ENCODE results near the gene NAA20.

Gene NAA20

GRCh38 chr20:20017001-20017843 is at the start of gene NAA20:
NAA20 (plus strand) TSS chr20:20017362; CDS start chr20:20017397, 35 bp downstream.
- DNase-seq (ENCODE audit: low read depth): peak; percentile 85

- DNase-seq (ENCODE audit: low read depth): no peak
Observed at GRCh38 chr20:19967445-19967844, 49.7 kb upstream of the NAA20 start.

- no peak for DNase-seq (ENCODE audit: low read depth)
Observed at GRCh38 chr20:19968028-19968427, 49.1 kb upstream of the NAA20 start.

- DNase-seq (ENCODE audit: low read depth): no peak
Observed at GRCh38 chr20:19968466-19969073, 48.6 kb upstream of the NAA20 start.

DNA sequence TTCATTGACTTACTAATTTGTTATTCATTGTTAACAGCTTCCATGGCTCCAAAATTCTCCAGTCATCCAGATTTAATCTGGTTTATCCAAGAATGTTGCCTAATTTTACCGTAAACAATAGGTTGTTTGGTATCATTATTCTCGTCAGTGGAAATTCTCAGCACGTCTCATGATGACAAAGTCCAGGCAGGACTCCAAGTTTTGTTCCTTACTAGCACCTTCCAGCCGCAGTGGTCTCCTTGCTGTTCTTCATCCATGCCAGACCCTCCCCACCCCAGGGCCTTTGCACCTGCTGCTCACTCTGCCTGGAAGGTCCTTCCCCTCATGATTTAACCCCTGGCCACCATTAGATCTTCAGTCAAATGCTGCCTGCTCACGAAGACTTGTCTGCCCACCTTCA is 48.1 kb upstream of the NAA20 start:
- DNase-seq (ENCODE audit: low read depth): no peak

DNA sequence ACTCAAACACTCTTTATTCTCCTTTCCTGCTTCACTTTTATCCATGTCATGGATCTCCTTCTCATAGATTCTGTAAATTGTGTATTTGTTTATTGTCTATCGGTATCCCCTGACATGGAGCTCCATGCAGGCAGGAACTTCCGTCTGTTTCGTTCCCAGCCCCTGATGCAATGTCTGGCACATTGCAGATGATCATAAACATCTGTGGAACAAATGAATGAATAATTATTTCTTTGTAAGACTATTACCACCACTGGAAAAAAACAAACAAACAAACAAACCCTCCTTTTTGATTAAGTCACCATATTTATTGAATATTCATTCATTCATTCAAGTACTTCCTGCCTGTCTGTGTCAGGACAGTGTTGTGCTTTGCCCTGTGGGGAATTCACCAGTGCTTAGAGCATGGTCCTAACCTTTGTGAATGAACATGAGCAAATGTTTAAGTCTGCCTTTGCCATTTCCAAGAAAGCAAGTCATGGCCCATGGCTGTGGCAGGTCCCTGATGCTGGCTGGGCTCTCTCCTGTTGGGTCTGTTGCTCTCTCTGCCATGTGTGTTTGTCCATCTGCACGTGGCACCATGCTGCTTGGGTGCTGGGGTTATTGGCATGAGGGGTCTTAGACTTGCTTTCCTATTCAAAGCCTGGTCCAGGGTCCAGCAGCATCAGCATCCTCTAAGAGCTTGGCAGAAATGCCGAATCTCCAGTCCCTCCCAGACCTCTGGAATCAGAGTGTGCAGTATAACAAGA is 47.5 kb upstream of the NAA20 start:
- no peak for DNase-seq (ENCODE audit: low read depth)

DNA sequence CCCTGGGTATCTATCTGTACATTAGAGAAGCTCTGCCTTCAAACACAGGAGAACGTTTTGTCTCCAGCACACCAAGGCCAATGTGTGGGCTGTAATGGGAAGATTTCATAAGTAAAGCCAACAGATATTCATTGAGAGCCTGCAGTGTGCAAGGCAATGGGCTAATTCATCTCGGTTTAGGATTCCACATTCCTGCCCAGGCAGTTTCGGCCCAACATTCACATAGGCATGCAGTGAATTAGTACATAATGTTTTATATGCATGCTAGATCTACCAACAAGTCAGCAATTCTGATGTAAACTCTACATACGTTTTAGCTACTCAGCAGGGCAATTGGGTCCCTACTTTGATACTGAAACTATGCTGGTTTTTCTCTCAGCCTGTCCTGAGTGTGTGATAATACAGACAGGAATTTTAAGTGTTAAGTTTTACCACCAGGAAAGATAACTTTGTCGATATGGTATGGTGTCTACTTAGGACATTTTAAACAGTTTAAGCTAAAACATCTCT is 46.9 kb upstream of the NAA20 start:
- DNase-seq (ENCODE audit: low read depth): no peak

GRCh38 chr20:19971116-19971515 is 46.0 kb upstream of the NAA20 start:
- DNase-seq (ENCODE audit: low read depth): no peak

GRCh38 chr20:19973961-19974629 is 43.1 kb upstream of the NAA20 start:
- DNase-seq (ENCODE audit: low read depth): no peak

DNA sequence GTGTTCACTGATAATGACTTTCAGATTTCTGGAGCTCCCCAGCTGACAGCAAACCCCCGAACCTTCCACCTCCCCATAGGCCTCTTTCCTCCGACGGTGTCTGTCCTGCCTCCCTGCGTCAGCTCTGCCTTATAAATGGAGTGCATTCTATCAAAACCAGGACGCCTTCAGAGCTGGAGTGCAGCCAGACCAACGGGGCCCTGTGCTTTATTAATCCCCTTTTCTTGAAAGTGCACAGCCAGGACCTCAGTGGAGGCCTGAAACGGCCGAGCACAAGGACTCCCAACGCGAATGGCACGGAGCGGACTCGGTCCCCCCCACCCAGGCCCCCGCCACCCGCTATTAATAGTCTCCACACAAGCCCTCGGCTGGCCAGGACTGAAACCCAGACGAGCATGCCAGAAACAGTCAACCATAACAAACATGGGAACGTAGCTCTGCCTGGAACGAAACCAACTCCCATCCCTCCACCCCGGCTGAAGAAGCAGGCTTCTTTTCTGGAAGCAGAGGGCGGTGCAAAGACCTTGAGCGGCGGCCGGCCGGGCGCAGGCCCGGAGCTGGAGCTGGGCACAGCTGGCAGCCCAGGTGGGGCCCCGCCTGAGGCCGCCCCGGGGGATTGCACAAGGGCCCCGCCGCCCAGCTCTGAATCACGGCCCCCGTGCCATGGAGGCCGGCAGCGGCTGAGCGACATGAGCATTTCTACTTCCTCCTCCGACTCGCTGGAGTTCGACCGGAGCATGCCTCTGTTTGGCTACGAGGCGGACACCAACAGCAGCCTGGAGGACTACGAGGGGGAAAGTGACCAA is 42.3 kb upstream of the NAA20 start:
- DNase-seq (ENCODE audit: low read depth): no peak

GRCh38 chr20:19975436-19975799 is 41.7 kb upstream of the NAA20 start:
- DNase-seq (ENCODE audit: low read depth): no peak

GRCh38 chr20:19975901-19976300 is 41.3 kb upstream of the NAA20 start:
- DNase-seq (ENCODE audit: low read depth): no peak

GRCh38 chr20:19976595-19977372 is 40.4 kb upstream of the NAA20 start:
- no peak for DNase-seq (ENCODE audit: low read depth)

DNA sequence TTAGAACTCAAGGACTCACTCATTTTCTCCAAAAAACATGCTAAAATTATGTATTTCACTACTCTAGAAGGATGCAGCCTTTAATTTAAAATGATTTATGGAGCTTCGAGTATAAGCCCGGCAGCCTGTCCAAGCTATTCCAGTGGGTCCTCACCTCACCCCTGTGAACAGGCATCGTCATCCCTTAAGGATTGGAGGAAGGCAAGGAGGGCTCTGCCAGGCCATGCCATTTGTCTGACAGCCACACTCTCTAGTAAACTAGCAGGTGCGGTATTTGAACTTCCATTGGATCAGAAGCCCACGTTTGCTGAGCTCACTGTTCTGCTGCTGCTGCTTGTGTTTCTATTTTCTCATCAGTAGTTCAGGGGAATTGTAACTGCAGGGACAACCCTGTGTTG is 39.8 kb upstream of the NAA20 start:
- DNase-seq (ENCODE audit: low read depth): no peak

- no peak for DNase-seq (ENCODE audit: low read depth)
Observed at GRCh38 chr20:19978511-19979210, 38.5 kb upstream of the NAA20 start.

DNA sequence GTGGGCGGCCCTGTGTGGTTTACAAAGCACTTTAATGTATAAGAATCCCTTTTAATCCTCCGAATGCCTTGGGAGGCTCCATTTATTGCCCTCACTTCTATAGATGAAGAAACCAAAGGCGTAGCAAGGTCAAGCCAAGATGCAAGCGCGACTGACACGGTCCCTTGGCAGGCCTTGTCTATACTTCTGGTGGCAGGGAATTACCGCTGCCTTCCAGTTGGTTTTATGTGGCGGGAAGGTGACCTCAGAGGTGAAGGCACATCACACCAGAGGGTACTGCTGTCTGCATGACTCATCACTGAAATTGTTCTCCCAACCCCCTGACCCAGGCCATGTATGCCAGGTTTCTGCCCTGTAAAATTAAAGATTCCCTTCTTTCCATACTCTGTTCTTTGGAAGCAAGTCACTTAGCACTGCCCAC is 36.1 kb upstream of the NAA20 start:
- no peak for DNase-seq (ENCODE audit: low read depth)

DNA sequence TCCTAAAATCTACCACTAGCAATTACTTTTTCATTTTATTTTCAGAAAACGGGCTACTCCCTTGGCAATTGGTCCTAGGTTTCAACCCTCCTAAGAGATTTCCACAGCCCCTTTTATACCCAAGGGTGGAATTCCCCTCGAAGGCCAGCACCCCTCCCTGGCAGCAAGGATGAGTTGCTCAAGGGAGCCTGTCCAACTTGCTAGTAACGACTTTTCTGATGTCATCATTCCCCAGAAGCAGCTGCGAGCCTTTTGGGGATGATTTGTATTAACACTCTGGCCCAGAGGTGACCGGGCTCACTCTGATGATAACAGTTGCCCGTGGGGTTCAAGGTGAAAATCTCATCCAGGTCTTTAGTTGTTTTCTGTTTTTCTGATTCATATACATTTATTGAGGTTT is 30.7 kb upstream of the NAA20 start:
- no peak for DNase-seq (ENCODE audit: low read depth)

DNA sequence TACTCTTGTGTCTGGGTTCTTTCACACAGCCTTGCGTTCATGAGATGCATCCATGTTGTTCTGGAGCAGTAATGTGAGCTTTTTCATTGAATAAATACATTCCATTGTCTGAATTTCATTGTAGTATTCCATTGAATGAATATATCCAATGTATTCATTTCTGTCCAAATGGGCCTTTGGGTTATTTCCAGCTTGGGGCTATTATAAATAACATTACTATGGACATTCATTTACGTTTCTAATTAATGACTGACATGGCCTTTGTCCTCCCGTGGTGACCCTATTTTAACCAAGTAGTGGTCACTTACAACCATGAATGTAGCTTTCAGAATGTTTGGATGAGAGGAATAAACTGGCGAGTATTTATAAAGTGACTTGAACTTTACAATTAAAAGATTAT is 30.1 kb upstream of the NAA20 start:
- DNase-seq (ENCODE audit: low read depth): no peak

GRCh38 chr20:19990850-19991249 is 26.3 kb upstream of the NAA20 start:
- DNase-seq (ENCODE audit: low read depth): no peak

DNA sequence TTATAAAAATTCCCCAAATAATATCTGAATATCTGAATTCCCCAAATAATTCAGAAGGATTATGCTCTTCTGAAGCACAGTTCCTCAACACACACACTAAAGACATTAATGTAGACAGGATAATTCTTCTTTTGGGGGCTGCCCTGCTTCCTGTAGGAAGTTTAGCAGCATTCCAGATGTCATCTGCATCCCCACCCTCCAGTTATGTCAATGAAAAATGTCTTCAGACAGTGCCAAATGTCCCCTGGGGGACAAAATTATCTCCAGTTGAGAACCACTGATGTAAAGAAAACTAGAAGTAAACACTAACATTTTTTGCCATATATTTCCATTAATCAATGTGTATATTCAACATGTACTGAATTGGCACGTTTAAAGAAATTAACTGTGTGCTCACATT is 25.9 kb upstream of the NAA20 start:
- no peak for DNase-seq (ENCODE audit: low read depth)

All from stimulated activated CD4-positive, alpha-beta T cell treated with anti-CD3 and anti-CD28 coated beads, Interleukin-2, amount 100 ng/mL, for 4 hours (primary cell).